Measurements from ENCODE around the gene UNC5CL. TPM values are rescaled to one million over a fixed set of nuclear protein-coding genes. Genes with fewer than 3 reads are reported as not detected.

The UNC5CL gene
- total RNA-seq, 1 experiment from 2014 or later: 1.1 TPM

- H3K36me3 ChIP-seq (ENCODE audit: insufficient read depth, low read length): peaks cover 13% of the 10 kb centered on the region
- H3K9me3 ChIP-seq (ENCODE audit: low read length): no peaks in the 10 kb centered on the region
- peak overlapping the region; percentile 62 for H2AFZ ChIP-seq (ENCODE audit: low read length)
- peak overlapping the region; percentile 94 for H3K27ac ChIP-seq (ENCODE audit: low read length)
- H3K27me3 ChIP-seq (ENCODE audit: low read length): no peaks in the 10 kb centered on the region
- H4K20me1 ChIP-seq (ENCODE audit: insufficient read depth, low read depth, low read length): no peaks in the 10 kb centered on the region
- peak overlapping the region; percentile 95 for H3K9ac ChIP-seq (ENCODE audit: low read length)
- H3K4me1 ChIP-seq (ENCODE audit: low read length): peaks cover 39% of the 10 kb centered on the region
- H3K4me2 ChIP-seq (ENCODE audit: low read depth, low read length, poor library complexity, severe bottlenecking): peak overlapping the region; percentile 81
- peaks cover 49% of the 10 kb centered on the region for H3K79me2 ChIP-seq (ENCODE audit: low read length)
- DNase-seq: peak; percentile 94
- peak overlapping the region; percentile 89 for H3K4me3 ChIP-seq (ENCODE audit: low read length)
- no peaks in the 10 kb centered on the region for H3K9me2 ChIP-seq (replicated peaks; ENCODE audit: insufficient read depth, low read length)
These were observed 32.5 kb upstream of the UNC5CL start for GRCh38 chr6:41071501-41071922.

GRCh38 chr6:41066867-41067304, 27.9 kb upstream of the UNC5CL start:
- no peak overlapping the region for H3K4me3 ChIP-seq (ENCODE audit: low read length)
- DNase-seq: peak; percentile 83

GRCh38 chr6:41065550-41066026, 26.6 kb upstream of the UNC5CL start:
- H3K27me3 ChIP-seq (ENCODE audit: low read length): no peaks in the 10 kb centered on the region
- H3K79me2 ChIP-seq (ENCODE audit: low read length): peaks cover 5% of the 10 kb centered on the region
- no peak for DNase-seq
- no peaks in the 10 kb centered on the region for H3K9me3 ChIP-seq (ENCODE audit: low read length)
- no peak overlapping the region for H3K4me3 ChIP-seq (ENCODE audit: low read length)
- no peak overlapping the region for H3K27ac ChIP-seq (ENCODE audit: low read length)
- H2AFZ ChIP-seq (ENCODE audit: low read length): no peak overlapping the region
- H3K9me2 ChIP-seq (replicated peaks; ENCODE audit: insufficient read depth, low read length): no peaks in the 10 kb centered on the region
- no peak overlapping the region for H3K4me2 ChIP-seq (ENCODE audit: low read depth, low read length, poor library complexity, severe bottlenecking)
- no peaks in the 10 kb centered on the region for H4K20me1 ChIP-seq (ENCODE audit: insufficient read depth, low read depth, low read length)
- peaks cover 37% of the 10 kb centered on the region for H3K36me3 ChIP-seq (ENCODE audit: insufficient read depth, low read length)
- peaks cover 5% of the 10 kb centered on the region for H3K4me1 ChIP-seq (ENCODE audit: low read length)
- no peak overlapping the region for H3K9ac ChIP-seq (ENCODE audit: low read length)

More at GRCh38 chr6:41066867-41067304, 27.9 kb upstream of the UNC5CL start:
- Histone ChIP-seq H3K4me1 (ENCODE audit: low read length) (peaks cover 12% of the 10 kb centered on the region), H3K27me3 (ENCODE audit: low read length) (no peaks in the 10 kb centered on the region), H2AFZ (ENCODE audit: low read length) (no peak overlapping the region), H3K4me2 (ENCODE audit: low read depth, low read length, poor library complexity, severe bottlenecking) (no peak overlapping the region), H3K9me3 (ENCODE audit: low read length) (no peaks in the 10 kb centered on the region), H3K36me3 (ENCODE audit: insufficient read depth, low read length) (peaks cover 37% of the 10 kb centered on the region), H3K79me2 (ENCODE audit: low read length) (peaks cover 15% of the 10 kb centered on the region), H3K9me2 (replicated peaks; ENCODE audit: insufficient read depth, low read length) (no peaks in the 10 kb centered on the region), H4K20me1 (ENCODE audit: insufficient read depth, low read depth, low read length) (no peaks in the 10 kb centered on the region), H3K27ac (ENCODE audit: low read length) (no peak overlapping the region), H3K9ac (ENCODE audit: low read length) (no peak overlapping the region)

DNA sequence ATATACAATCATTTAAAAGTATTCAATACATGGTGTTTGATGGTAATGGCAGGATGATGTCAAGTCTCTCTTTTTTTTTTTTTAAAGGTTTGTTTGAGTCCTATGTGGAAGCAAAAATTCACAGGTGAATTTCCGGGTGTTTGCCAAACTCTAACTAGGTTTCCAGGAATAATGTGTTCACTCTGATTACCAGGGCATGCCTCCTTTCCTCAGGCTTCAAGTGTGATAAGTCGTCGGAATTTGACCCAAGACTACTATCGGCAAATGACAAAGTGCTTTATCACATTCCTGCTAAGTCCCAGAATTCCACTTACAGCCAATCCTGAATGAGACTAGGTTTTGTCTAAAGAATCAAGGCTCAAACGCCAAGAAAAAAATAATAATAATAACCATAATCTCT, 25.8 kb upstream of the UNC5CL start:
- H3K9me2 ChIP-seq (replicated peaks; ENCODE audit: insufficient read depth, low read length): no peaks in the 10 kb centered on the region

GRCh38 chr6:41063884-41064285, 24.9 kb upstream of the UNC5CL start:
- Histone ChIP-seq H4K20me1 (ENCODE audit: insufficient read depth, low read depth, low read length) (no peaks in the 10 kb centered on the region), H3K9me3 (ENCODE audit: low read length) (no peaks in the 10 kb centered on the region), H3K4me3 (ENCODE audit: low read length) (no peak overlapping the region), H3K27me3 (ENCODE audit: low read length) (no peaks in the 10 kb centered on the region), H3K9me2 (replicated peaks; ENCODE audit: insufficient read depth, low read length) (no peaks in the 10 kb centered on the region), H3K36me3 (ENCODE audit: insufficient read depth, low read length) (peaks cover 25% of the 10 kb centered on the region; the same call in 1 of the 2 replicates), H3K4me2 (ENCODE audit: low read depth, low read length, poor library complexity, severe bottlenecking) (no peak overlapping the region), H3K79me2 (ENCODE audit: low read length) (no peaks in the 10 kb centered on the region), H3K27ac (ENCODE audit: low read length) (no peak overlapping the region), H3K9ac (ENCODE audit: low read length) (no peak overlapping the region), H3K4me1 (ENCODE audit: low read length) (no peaks in the 10 kb centered on the region), H2AFZ (ENCODE audit: low read length) (no peak overlapping the region)
- DNase-seq: no peak

More for the DNA sequence above, 25.8 kb upstream of the UNC5CL start:
- Histone ChIP-seq H4K20me1 (ENCODE audit: insufficient read depth, low read depth, low read length) (no peaks in the 10 kb centered on the region), H3K4me3 (ENCODE audit: low read length) (no peak overlapping the region), H3K79me2 (ENCODE audit: low read length) (no peaks in the 10 kb centered on the region), H3K27ac (ENCODE audit: low read length) (no peak overlapping the region), H3K36me3 (ENCODE audit: insufficient read depth, low read length) (peaks cover 31% of the 10 kb centered on the region), H3K4me2 (ENCODE audit: low read depth, low read length, poor library complexity, severe bottlenecking) (no peak overlapping the region), H3K27me3 (ENCODE audit: low read length) (no peaks in the 10 kb centered on the region), H3K4me1 (ENCODE audit: low read length) (no peaks in the 10 kb centered on the region), H2AFZ (ENCODE audit: low read length) (no peak overlapping the region), H3K9me3 (ENCODE audit: low read length) (no peaks in the 10 kb centered on the region), H3K9ac (ENCODE audit: low read length) (no peak overlapping the region)
- DNase-seq: no peak

- H3K4me3 ChIP-seq (ENCODE audit: low read length): no peak overlapping the region
- no peaks in the 10 kb centered on the region for H3K9me3 ChIP-seq (ENCODE audit: low read length)
- no peak overlapping the region for H3K27ac ChIP-seq (ENCODE audit: low read length)
- H3K79me2 ChIP-seq (ENCODE audit: low read length): no peaks in the 10 kb centered on the region
- no peak overlapping the region for H3K9ac ChIP-seq (ENCODE audit: low read length)
- no peaks in the 10 kb centered on the region for H3K4me1 ChIP-seq (ENCODE audit: low read length)
- H3K9me2 ChIP-seq (replicated peaks; ENCODE audit: insufficient read depth, low read length): no peaks in the 10 kb centered on the region
- H3K4me2 ChIP-seq (ENCODE audit: low read depth, low read length, poor library complexity, severe bottlenecking): no peak overlapping the region
- no peaks in the 10 kb centered on the region for H4K20me1 ChIP-seq (ENCODE audit: insufficient read depth, low read depth, low read length)
- no peak overlapping the region for H2AFZ ChIP-seq (ENCODE audit: low read length)
- no peak for DNase-seq
- peaks cover 25% of the 10 kb centered on the region; the same call in 1 of the 2 replicates for H3K36me3 ChIP-seq (ENCODE audit: insufficient read depth, low read length)
- H3K27me3 ChIP-seq (ENCODE audit: low read length): no peaks in the 10 kb centered on the region
These were observed 23.0 kb upstream of the UNC5CL start for GRCh38 chr6:41062056-41062455.

GRCh38 chr6:41061196-41061726, 22.2 kb upstream of the UNC5CL start:
- H3K4me2 ChIP-seq (ENCODE audit: low read depth, low read length, poor library complexity, severe bottlenecking): no peak overlapping the region
- no peak overlapping the region for H3K27ac ChIP-seq (ENCODE audit: low read length)
- no peak overlapping the region for H2AFZ ChIP-seq (ENCODE audit: low read length)
- DNase-seq: no peak
- no peak overlapping the region for H3K9ac ChIP-seq (ENCODE audit: low read length)
- H3K4me1 ChIP-seq (ENCODE audit: low read length): no peaks in the 10 kb centered on the region
- no peak overlapping the region for H3K4me3 ChIP-seq (ENCODE audit: low read length)
- peaks cover 21% of the 10 kb centered on the region; the same call in 1 of the 2 replicates for H3K36me3 ChIP-seq (ENCODE audit: insufficient read depth, low read length)
- no peaks in the 10 kb centered on the region for H3K9me3 ChIP-seq (ENCODE audit: low read length)
- H4K20me1 ChIP-seq (ENCODE audit: insufficient read depth, low read depth, low read length): no peaks in the 10 kb centered on the region
- H3K79me2 ChIP-seq (ENCODE audit: low read length): no peaks in the 10 kb centered on the region
- no peaks in the 10 kb centered on the region for H3K27me3 ChIP-seq (ENCODE audit: low read length)
- no peaks in the 10 kb centered on the region for H3K9me2 ChIP-seq (replicated peaks; ENCODE audit: insufficient read depth, low read length)

DNA sequence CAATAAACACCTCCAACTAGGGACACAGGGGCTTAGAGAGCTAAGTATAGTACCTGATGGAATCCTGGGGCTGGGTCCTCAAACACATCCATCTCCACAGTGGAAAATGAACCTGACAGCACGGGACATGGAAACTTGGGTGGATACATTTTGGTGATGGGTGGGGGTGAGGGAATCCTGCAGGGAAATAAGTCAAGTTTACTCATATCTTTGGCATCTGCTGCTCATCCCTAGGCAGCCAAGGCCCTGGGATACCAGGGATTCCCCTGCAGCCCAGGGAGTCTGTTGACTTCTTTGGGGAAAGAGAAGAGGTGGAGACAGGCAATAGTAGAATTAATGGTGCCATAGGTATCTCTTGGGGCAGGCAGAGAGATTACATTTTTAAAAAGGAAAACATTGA, 20.5 kb upstream of the UNC5CL start:
- Histone ChIP-seq H3K9me2 (replicated peaks; ENCODE audit: insufficient read depth, low read length) (no peaks in the 10 kb centered on the region), H3K27me3 (ENCODE audit: low read length) (no peaks in the 10 kb centered on the region), H2AFZ (ENCODE audit: low read length) (no peak overlapping the region), H3K4me3 (ENCODE audit: low read length) (no peak overlapping the region), H3K79me2 (ENCODE audit: low read length) (no peaks in the 10 kb centered on the region), H4K20me1 (ENCODE audit: insufficient read depth, low read depth, low read length) (no peaks in the 10 kb centered on the region), H3K4me1 (ENCODE audit: low read length) (no peaks in the 10 kb centered on the region), H3K4me2 (ENCODE audit: low read depth, low read length, poor library complexity, severe bottlenecking) (no peak overlapping the region), H3K27ac (ENCODE audit: low read length) (no peak overlapping the region), H3K36me3 (ENCODE audit: insufficient read depth, low read length) (peaks cover 8% of the 10 kb centered on the region; the same call in 1 of the 2 replicates), H3K9me3 (ENCODE audit: low read length) (no peaks in the 10 kb centered on the region), H3K9ac (ENCODE audit: low read length) (no peak overlapping the region)
- no peak for DNase-seq
